GM06990 (cell line): ENCODE data around the gene CYP11A1.

Experiments
- DNase-seq: peaks from one replicate; pipeline ENCODE4 v3.0.0-alpha.2; 2011; ENCODE audit not compliant: insufficient read length; ENCODE audit errors: extremely low read depth
- H3K27me3 ChIP-seq: replicated peaks from 2 replicates; pipeline ENCODE4 v1.6.0; 2011; ENCODE audit warnings: low read length; ENCODE audit not compliant: control insufficient read depth, insufficient read depth
- H3K36me3 ChIP-seq: 2 replicates; pipeline ENCODE4 v1.5.1; 2011; ENCODE audit warnings: low read length; ENCODE audit not compliant: control insufficient read depth, insufficient read depth
- H3K4me3 ChIP-seq: replicated peaks from 2 replicates; pipeline ENCODE4 v1.5.1; 2011; ENCODE audit warnings: low read depth, mild to moderate bottlenecking, control low read depth, low read length
- TF ChIP-seq, protein P1 (sequence below): IDR thresholded peaks from 2 replicates; pipeline ENCODE4 v1.5.1; 2011; ENCODE audit warnings: low read length, control low read depth, mild to moderate bottlenecking, inconsistent platforms; ENCODE audit not compliant: insufficient read depth, poor library complexity, severe bottlenecking

The CYP11A1 gene

DNA sequence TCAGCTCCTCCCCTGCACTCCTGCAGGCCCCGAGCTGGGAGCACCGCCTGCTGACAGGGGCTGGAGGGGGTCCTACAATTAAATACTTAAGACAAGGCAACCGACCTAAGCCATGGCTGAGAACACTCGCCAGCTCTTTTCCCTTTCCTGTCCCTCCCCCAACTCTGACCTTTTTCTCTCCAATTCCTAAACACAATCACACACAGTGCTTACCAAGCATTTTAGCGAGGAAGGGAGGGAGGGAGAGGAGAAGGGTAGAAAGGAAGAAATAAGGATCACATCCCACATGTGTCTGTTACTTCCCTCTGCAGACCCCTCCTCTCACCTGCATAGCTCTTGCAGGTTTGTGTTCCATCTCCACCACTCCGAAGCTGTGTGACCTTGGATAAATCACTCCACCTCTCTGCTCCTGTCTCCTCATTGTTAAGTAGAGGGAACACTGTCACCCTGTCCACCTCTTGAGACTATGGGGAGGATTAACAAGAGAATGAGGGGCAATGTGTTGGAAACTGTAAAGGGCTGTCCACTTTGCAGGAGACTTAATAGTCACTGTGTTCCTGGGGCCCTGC lies 63.6 kb downstream of the CYP11A1 start:
- H3K27me3 ChIP-seq: no peaks in the 10 kb centered on the region; the same call in none of the 2 replicates
- TF ChIP-seq, protein P1, sequence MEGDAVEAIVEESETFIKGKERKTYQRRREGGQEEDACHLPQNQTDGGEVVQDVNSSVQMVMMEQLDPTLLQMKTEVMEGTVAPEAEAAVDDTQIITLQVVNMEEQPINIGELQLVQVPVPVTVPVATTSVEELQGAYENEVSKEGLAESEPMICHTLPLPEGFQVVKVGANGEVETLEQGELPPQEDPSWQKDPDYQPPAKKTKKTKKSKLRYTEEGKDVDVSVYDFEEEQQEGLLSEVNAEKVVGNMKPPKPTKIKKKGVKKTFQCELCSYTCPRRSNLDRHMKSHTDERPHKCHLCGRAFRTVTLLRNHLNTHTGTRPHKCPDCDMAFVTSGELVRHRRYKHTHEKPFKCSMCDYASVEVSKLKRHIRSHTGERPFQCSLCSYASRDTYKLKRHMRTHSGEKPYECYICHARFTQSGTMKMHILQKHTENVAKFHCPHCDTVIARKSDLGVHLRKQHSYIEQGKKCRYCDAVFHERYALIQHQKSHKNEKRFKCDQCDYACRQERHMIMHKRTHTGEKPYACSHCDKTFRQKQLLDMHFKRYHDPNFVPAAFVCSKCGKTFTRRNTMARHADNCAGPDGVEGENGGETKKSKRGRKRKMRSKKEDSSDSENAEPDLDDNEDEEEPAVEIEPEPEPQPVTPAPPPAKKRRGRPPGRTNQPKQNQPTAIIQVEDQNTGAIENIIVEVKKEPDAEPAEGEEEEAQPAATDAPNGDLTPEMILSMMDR: no peak
- no peaks in the 10 kb centered on the region for H3K36me3 ChIP-seq
- no peak for DNase-seq
- no peak overlapping the region for H3K4me3 ChIP-seq

DNA sequence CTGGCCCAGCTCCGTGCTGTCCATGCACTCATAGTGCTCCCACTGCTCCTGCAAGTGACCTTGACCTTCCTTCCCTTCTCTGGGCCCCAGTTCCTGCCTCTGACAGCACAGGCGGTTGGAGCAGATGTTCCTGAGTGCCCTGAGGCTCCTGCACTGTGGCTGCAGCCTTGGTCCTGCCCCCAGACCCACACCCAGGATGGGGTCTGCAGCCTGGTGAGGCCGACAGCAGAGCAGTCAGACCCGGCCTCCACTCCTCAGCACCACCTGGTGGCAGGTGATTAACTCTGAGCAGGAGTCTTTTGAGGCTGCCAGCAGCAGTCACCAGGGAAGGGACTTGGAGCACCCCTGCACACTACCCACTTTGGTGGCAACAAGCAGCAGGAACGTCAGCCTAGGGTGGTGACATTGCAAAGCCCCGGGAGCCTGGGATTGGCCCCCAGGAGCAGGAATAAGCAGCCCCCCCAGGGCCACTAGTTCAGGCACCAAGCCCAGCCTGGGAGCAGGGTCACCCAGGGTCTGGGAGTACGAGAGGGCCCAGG lies 64.6 kb downstream of the CYP11A1 start:
- no peak overlapping the region for H3K4me3 ChIP-seq
- H3K27me3 ChIP-seq: no peaks in the 10 kb centered on the region; the same call in none of the 2 replicates
- TF ChIP-seq, protein P1: peak; percentile 82
- H3K36me3 ChIP-seq: no peaks in the 10 kb centered on the region
- no peak for DNase-seq

DNA sequence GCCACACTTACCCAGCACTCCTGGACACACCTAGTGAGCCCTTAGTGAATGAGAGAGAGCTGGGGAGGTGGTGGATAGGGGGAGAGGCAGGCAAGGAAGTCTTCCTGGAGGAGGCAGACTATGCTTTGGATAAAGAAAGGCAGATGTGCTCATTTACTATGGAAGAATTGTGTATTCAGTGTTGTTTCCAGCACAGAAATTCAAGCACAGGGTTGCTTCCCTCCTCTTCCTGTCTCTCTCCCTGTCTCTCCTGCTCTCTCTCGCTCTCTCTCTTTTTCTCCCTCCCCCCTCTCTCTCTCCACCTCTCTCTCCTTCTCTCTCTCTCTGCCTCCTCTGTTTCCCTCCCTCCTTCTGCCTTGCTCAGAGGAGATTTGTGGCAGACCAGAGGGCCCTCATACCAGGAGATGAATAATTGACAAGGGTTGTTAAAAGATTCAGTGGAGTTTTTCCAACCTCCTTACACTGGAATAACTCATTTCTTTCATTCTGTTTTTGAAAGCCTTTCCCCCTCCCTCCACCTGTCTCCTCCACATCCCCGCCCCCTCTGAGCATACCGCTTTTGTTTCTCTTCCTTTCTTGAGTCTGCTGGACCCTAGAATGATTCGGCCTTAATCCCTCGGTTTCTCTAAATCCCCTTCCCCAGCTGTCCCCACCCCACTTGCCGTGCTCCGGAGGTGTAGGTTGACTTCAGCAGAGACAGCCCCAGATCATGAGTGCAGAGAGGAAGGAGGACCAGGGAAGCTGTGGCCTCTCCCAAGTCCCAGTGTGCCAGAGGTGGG lies 65.7 kb downstream of the CYP11A1 start:
- Histone ChIP-seq H3K27me3 (no peaks in the 10 kb centered on the region; the same call in none of the 2 replicates), H3K4me3 (no peak overlapping the region), H3K36me3 (no peaks in the 10 kb centered on the region)
- TF ChIP-seq, protein P1: no peak
- DNase-seq: no peak

DNA sequence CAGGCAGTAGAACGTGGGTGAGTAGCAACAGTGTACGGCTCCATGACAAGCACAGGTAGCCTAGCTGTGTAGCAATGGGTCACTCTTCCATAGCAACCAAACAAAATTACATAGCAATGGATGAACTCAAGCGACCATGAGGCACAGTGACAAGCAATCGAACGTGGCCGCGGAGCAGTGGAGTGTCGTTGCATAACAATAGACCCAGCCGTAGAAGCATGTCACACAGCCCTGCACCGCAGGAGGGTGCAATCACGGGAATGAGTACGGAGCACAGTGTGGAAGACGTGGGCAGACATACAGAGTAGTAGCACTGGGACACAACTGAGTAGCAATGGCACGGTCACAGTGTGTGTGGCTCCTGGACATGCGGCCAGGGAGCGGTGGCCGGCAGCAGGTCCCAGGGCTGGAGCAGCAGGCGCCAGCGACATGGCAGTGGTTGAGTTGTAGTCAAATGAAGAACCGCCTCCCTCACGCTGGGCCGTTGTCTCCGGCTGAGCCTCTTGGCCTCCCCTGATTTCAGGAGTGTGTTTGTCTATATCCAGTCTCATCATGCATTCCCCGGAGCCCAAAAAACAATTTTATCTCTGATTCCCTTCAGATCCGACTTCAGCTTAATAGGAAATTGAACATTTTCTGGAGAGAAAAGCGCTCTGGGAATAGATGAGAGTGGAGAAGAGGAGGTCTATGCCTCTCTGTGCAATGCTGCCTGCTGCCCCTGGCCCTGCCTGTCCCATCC lies 67.2 kb downstream of the CYP11A1 start:
- H3K4me3 ChIP-seq: no peak overlapping the region
- H3K27me3 ChIP-seq: no peaks in the 10 kb centered on the region; the same call in none of the 2 replicates
- TF ChIP-seq, protein P1: no peak
- no peaks in the 10 kb centered on the region for H3K36me3 ChIP-seq
- DNase-seq: no peak

DNA sequence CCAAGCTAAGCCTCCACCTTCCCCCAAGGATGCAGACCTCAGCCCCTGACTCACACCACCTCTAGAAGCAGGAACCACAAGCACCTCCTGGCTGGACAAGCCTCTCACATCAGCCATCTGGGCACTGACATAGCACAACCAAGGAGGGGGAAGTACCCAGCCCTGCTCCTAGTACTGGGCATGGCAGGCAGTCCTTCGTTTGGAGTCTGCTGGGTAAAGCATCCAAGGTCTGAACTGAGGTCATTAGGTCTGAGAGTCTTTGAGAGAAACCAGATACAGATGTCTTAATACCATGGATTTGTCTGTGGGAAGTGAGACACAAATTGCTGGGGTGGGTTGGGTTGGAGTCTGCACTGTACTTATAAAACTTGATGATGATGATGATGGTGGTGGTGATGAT lies 69.6 kb downstream of the CYP11A1 start:
- no peak for DNase-seq
- no peaks in the 10 kb centered on the region for H3K36me3 ChIP-seq
- no peak overlapping the region for H3K4me3 ChIP-seq
- H3K27me3 ChIP-seq: no peaks in the 10 kb centered on the region; the same call in none of the 2 replicates
- TF ChIP-seq, protein P1: no peak
